Uterine smooth muscle cell (primary cell): ENCODE results near the gene TAF4. TPM values are rescaled to one million over a fixed set of nuclear protein-coding genes. Genes with fewer than 3 reads are reported as not detected.

ENCODE experiments used
- total RNA-seq: library from RNA; depleted of rRNA; stranded (reverse); fragments of >200 nt; gene quantifications from 2 replicates; pipeline ENCODE4 v1.2.3, GENCODE V29; 2014

TAF4 gene
- 4.4 and 4.6 TPM in 2 replicates for total RNA-seq

DNA sequence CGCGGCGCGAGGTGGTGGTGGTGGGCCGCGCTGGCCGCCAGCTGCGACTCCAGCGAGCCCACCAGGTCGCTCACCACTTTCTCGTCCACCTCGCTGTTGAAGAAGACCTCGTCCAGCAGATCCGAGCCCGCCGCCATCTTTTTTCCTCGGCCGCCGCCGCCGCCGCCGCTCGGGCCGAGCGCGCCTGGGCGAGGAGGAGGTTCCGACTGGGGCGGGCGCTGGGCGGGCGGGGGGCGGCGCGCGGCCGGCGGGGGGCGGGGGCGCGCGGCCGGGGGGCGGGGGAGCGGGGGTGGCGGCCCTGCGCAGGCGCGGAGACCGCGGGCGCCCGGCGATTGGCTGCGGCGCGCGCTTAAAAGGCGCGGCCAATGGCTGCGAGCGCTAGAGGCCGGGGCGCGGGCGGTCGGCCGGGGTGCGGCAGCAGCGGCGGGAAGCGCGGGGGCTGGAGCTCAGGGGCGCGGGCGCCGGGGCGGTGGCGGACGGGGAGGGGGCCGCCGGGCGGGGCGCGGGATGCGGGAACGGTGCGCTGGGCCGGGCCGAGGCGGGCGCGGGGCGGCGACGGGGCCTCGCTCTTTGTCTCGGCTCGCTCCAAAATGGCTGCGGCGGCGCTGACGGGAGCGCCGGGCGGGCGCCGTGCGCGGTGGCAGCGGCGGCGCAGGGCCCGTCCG lies at the start of gene TAF4:
TSS of gene TAF4 (minus strand) at position 208 of the 665 bp plus-strand sequence. CDS start at position 137, 71 bp downstream.

Other genes with a start within 250 kb of the TAF4 start
- gene LSM14B, start 56.6 kb upstream of the TAF4 start, total RNA-seq = 54.5 and 56.3 TPM in 2 replicates
- gene PSMA7, start 77.5 kb upstream of the TAF4 start, total RNA-seq = 356 and 601 TPM in 2 replicates
- 10.8 and 10.9 TPM in 2 replicates for gene SS18L1, start 77.9 kb upstream of the TAF4 start, total RNA-seq
- 20.9 and 25.7 TPM in 2 replicates for gene MTG2, start 117.1 kb upstream of the TAF4 start, total RNA-seq
- gene HRH3, start 154.4 kb upstream of the TAF4 start, total RNA-seq = not detected in 2 replicates
- gene OSBPL2, start 172.6 kb upstream of the TAF4 start, total RNA-seq = 23.0 and 32.7 TPM in 2 replicates
- 86.4 and 138 TPM in 2 replicates for gene ADRM1, start 237.1 kb upstream of the TAF4 start, total RNA-seq